K562 (cell line): ENCODE measurements around the gene CYP2E1. TPM values are rescaled to one million over a fixed set of nuclear protein-coding genes. Genes with fewer than 3 reads are reported as not detected.
A peak's percentile ranks its signal among the peaks of the same experiment; 100 is the strongest.
"Not testable (repeated sequence)": the region's sequence is repeated elsewhere in the genome, so short reads cannot be mapped to it uniquely, and the experiment has no call there.

ENCODE experiments used
- ATAC-seq: fragments of 200-7000 bp; cut with Tn5 transposase; 3 replicates; pipeline ENCODE4 v1.9.1; 2020; ENCODE audit warnings: moderate library complexity
- BruUV-seq: library from RNA; stranded (reverse); fragments of 400-500 nt; replicated peaks from 2 replicates; lab custom pipeline; 2021; lab: Mats Ljungman, UMichigan
- CTCF ChIA-PET: fragments of 300-600 bp; formaldehyde crosslinking; extraction: SDS; loops from one replicate; lab custom pipeline; 2021; ENCODE audit warnings: low intra/inter-chr PET ratio; lab: Yijun Ruan, JAX
- POLR2A ChIA-PET: fragments of 300-600, 350-650 bp; sonication (Branson Sonifier 250); formaldehyde crosslinking; extraction: SDS; loops from one replicate; lab custom pipeline; 2021; ENCODE audit warnings: antibody characterized with exemption, inconsistent platforms; lab: Yijun Ruan, JAX
- DNase-seq, 4 experiments: peaks; one replicate each; pipeline versions ENCODE4 v3.0.0 to v3.0.0-alpha.2; 2011 to 2018; ENCODE audit warnings: low spot score in 3 of 4, mixed read lengths in 3 of 4; ENCODE audit errors: extremely low read depth in 1 of 4
- FAIRE-seq: peaks from 2 replicates; lab custom pipeline; 2011; peaks lifted over from hg19 to GRCh38; lab: Jason Lieb, UNC
- H2AFZ ChIP-seq: 2 replicates; pipeline ENCODE4 v1.6.0; 2011; ENCODE audit warnings: low read depth, low read length, control low read depth, inconsistent platforms
- H3K27ac ChIP-seq: fragments of 200-600 bp; 3 replicates; pipeline ENCODE4 v1.8.0; 2011; ENCODE audit warnings: low read depth, mild to moderate bottlenecking, control low read depth, inconsistent platforms, low read length, moderate library complexity, mixed read lengths; ENCODE audit errors: extremely low read depth
- H3K27me3 ChIP-seq, 2 experiments: fragments of 300-600 bp in 1 of 2; 2 replicates in 1 of 2; 3 replicates in 1 of 2; pipeline versions ENCODE4 v1.6.0 to v1.8.0; 2011; ENCODE audit warnings: inconsistent platforms in 2 of 2, low read length in 2 of 2, mild to moderate bottlenecking in 1 of 2, mixed read lengths in 1 of 2, moderate library complexity in 1 of 2; ENCODE audit not compliant: control insufficient read depth in 2 of 2, insufficient read depth in 2 of 2
- H3K36me3 ChIP-seq: fragments of 300-600 bp; 3 replicates; pipeline ENCODE4 v1.8.0; 2011; ENCODE audit warnings: mild to moderate bottlenecking, low read length, inconsistent platforms; ENCODE audit not compliant: control insufficient read depth, insufficient read depth
- H3K4me1 ChIP-seq, 2 experiments: fragments of 200-600 bp in 1 of 2; replicated peaks in 1 of 2; 2 replicates in 1 of 2; 3 replicates in 1 of 2; pipeline versions ENCODE4 v1.5.1 to v1.8.0; 2011; ENCODE audit warnings: inconsistent platforms in 2 of 2, low read length in 2 of 2, mild to moderate bottlenecking in 1 of 2, mixed read lengths in 1 of 2, moderate library complexity in 1 of 2; ENCODE audit not compliant: control insufficient read depth in 2 of 2, insufficient read depth in 2 of 2
- H3K4me2 ChIP-seq: 2 replicates; pipeline ENCODE4 v1.6.1; 2011; ENCODE audit warnings: low read length, control low read depth, inconsistent platforms, mixed read lengths; ENCODE audit not compliant: insufficient read depth
- H3K4me3 ChIP-seq: fragments of 200-600 bp; sonication (generic), shearing (Covaris generic); 2 replicates; pipeline ENCODE4 v1.5.1; 2016; ENCODE audit warnings: control low read depth, inconsistent platforms
- H3K79me2 ChIP-seq: fragments of 200-600 bp; 3 replicates; pipeline ENCODE4 v1.8.0; 2011; ENCODE audit warnings: low read length, inconsistent platforms; ENCODE audit not compliant: control insufficient read depth, insufficient read depth
- H3K9ac ChIP-seq, 2 experiments: 2 replicates each; pipeline versions ENCODE4 v1.6.0 to v1.6.1; 2011; ENCODE audit warnings: low read depth in 2 of 2, low read length in 2 of 2, control low read depth in 1 of 2, inconsistent platforms in 1 of 2, mild to moderate bottlenecking in 1 of 2, mixed read lengths in 1 of 2; ENCODE audit not compliant: insufficient read depth in 1 of 2
- H3K9me1 ChIP-seq: one replicate; pipeline ENCODE4 v1.6.0; 2011; ENCODE audit warnings: inconsistent platforms, mild to moderate bottlenecking, low read length, moderate library complexity; ENCODE audit not compliant: control insufficient read depth, insufficient read depth
- H3K9me3 ChIP-seq: replicated peaks from 2 replicates; pipeline ENCODE4 v1.5.1; 2011; ENCODE audit warnings: low read depth, low read length, inconsistent platforms; ENCODE audit not compliant: control insufficient read depth, insufficient read depth
- H4K20me1 ChIP-seq: replicated peaks from 2 replicates; pipeline ENCODE4 v1.6.1; 2011; ENCODE audit warnings: low read length, inconsistent platforms, mixed read lengths; ENCODE audit not compliant: control insufficient read depth, insufficient read depth
- SMC3 ChIP-seq: conservative IDR thresholded peaks from 2 replicates; pipeline ENCODE4 v1.6.1; 2011; ENCODE audit warnings: low read depth, low read length, improper control_type of control experiment; ENCODE audit not compliant: insufficient read depth
- WGBS: fragments of 100-300 bp; shearing (Covaris generic); methylation state at CpG from one replicate; pipeline ENCODE4 v1.1.6; 2016; ENCODE audit warnings: low coverage, mixed read lengths; ENCODE audit not compliant: insufficient coverage; ENCODE audit errors: missing lambda C conversion rate; 5-methylcytosine and 5-hydroxymethylcytosine counted together
- in situ Hi-C: fragments of 300-500 bp; cut with MboI; formaldehyde crosslinking; loops from 4 replicates; pipeline ENCODE4 v1.15.0; 2018; ENCODE audit warnings: inconsistent platforms, mixed read lengths
- intact Hi-C: fragments of 100-400 bp; cut with micrococcal nuclease; formaldehyde crosslinking; loops from 2 replicates; pipeline ENCODE4 v1.14.2; 2022
- polyA plus RNA-seq, 8 experiments: library from polyadenylated mRNA; depleted of rRNA in 4 of 8; stranded (reverse) in 5 of 8; unstranded in 3 of 8; fragments of >200 nt; fragmentation: Nextera tagmentation in 2 of 8; fragmentation: Illumina TruSeq in 1 of 8; extraction: Ambion mirVana in 2 of 8; extraction: Trizol in 1 of 8; gene quantifications; 2 replicates each; pipeline versions ENCODE4 v1.2.1 to v1.2.3, GENCODE V29; 2011 to 2014; ENCODE audit warnings: inconsistent platforms in 1 of 8, missing spikeins in 1 of 8
- total RNA-seq, 7 experiments: library from RNA; depleted of rRNA in 6 of 7; stranded (reverse); fragments of >200 nt in 6 of 7; fragmentation: Illumina TruSeq in 2 of 7; extraction: Trizol in 2 of 7; gene quantifications; 2 replicates each; pipeline versions ENCODE4 v1.2.1 to v1.2.3, GENCODE V29; 2011 to 2021; ENCODE audit warnings: low replicate concordance in 1 of 7
- TF ChIP-seq, protein P1 (sequence below), 3 experiments: IDR thresholded peaks in 2 of 3; conservative IDR thresholded peaks in 1 of 3; 2 replicates each; pipeline ENCODE4 v1.5.1; 2011 to 2012; ENCODE audit warnings: low read length in 3 of 3, mild to moderate bottlenecking in 3 of 3, control low read depth in 2 of 3, improper control_type of control experiment in 1 of 3, inconsistent platforms in 1 of 3, low read depth in 1 of 3, mixed read lengths in 1 of 3, moderate library complexity in 1 of 3; ENCODE audit not compliant: insufficient read depth in 2 of 3
- TF ChIP-seq, protein P2 (sequence below): fragments of 450-650 bp; formaldehyde crosslinking; IDR thresholded peaks from 2 replicates; pipeline ENCODE4 v1.4.0; 2020; ENCODE audit warnings: mild to moderate bottlenecking, moderate library complexity

CYP2E1 gene
- total and polyA plus RNA-seq, 9 of the 15 experiments (the other 6 are each of a cell fraction or from before 2014, with no cell fraction given), result 0.07 to 1.6 (median 0.19) TPM; not detected in 2

DNA sequence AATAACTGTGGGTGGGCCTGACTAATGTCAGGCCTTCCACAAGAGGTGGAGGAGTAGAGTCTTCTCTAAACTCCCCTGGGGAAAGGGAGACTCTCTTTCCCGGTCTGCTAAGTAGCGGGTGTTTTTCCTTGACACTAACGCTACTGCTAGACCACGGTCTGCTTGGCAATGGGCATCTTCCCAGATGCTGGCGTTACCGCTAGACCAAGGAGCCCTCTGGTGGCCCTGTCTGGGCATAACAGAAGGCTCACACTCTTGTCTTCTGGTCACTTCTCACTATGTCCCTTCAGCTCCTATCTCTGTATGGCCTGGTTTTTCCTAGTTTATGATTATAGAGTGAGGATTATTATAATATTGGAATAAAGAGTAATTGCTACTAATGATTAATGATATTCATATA is 29.8 kb upstream of the CYP2E1 start (continued):
- TF ChIP-seq, protein P1, sequence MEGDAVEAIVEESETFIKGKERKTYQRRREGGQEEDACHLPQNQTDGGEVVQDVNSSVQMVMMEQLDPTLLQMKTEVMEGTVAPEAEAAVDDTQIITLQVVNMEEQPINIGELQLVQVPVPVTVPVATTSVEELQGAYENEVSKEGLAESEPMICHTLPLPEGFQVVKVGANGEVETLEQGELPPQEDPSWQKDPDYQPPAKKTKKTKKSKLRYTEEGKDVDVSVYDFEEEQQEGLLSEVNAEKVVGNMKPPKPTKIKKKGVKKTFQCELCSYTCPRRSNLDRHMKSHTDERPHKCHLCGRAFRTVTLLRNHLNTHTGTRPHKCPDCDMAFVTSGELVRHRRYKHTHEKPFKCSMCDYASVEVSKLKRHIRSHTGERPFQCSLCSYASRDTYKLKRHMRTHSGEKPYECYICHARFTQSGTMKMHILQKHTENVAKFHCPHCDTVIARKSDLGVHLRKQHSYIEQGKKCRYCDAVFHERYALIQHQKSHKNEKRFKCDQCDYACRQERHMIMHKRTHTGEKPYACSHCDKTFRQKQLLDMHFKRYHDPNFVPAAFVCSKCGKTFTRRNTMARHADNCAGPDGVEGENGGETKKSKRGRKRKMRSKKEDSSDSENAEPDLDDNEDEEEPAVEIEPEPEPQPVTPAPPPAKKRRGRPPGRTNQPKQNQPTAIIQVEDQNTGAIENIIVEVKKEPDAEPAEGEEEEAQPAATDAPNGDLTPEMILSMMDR (IDR thresholded peaks at IDR 0.05 in 2 of 3, conservative IDR thresholded peaks at IDR 0.05 in 1 of 3; ENCODE audit: insufficient read depth in 2 of 3, low read depth in 1 of 3, low read length in 3 of 3), result peak; percentile 50 to 58 (median 55)
- TF ChIP-seq SMC3, result peak; percentile 30; the same call in 1 of the 2 replicates
- TF ChIP-seq, protein P2, sequence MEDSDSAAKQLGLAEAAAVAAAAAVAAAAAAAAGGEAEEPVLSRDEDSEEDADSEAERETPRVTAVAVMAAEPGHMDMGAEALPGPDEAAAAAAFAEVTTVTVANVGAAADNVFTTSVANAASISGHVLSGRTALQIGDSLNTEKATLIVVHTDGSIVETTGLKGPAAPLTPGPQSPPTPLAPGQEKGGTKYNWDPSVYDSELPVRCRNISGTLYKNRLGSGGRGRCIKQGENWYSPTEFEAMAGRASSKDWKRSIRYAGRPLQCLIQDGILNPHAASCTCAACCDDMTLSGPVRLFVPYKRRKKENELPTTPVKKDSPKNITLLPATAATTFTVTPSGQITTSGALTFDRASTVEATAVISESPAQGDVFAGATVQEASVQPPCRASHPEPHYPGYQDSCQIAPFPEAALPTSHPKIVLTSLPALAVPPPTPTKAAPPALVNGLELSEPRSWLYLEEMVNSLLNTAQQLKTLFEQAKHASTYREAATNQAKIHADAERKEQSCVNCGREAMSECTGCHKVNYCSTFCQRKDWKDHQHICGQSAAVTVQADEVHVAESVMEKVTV (CRISPR knock-in tag), result 0 out of 2 replicates have a peak, but pooled peaks have one; percentile 45
- TF ChIP-seq, all 486 proteins: peak for 7; not testable (repeated sequence) for 479

DNA sequence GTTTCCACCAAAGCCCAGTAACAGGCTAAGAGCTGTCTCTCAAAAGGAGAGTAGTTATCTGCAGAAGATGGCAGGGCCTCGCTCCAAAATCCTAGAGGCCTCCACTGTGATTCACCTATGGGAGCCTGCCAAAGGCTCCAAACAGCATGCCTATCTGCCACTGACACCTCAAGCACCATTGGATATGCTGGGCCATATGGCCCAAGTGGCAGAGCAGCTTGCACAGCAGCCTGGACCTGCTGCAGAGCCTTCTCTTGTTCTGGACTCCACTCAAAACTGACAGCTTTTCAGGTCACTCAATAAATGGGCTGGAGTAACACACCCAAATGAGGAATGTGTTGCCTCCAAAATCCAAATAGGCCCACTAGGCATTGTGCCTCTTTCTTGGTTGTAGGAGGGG is 28.0 kb upstream of the CYP2E1 start:
- H3K9me1 ChIP-seq, BruUV-seq, intact Hi-C loops, H3K4me1 ChIP-seq, ATAC-seq, H4K20me1 ChIP-seq, H3K4me2 ChIP-seq, DNase-seq, H2AFZ ChIP-seq, H3K27me3 ChIP-seq, FAIRE-seq, H3K9ac ChIP-seq, H3K36me3 ChIP-seq, H3K9me3 ChIP-seq, H3K27ac ChIP-seq, H3K4me3 ChIP-seq, H3K79me2 ChIP-seq, CTCF ChIA-PET: not testable (repeated sequence)
- POLR2A ChIA-PET, result interaction anchor here (0.6 kb wide), 1 partner anchor 138 kb away, joined by 3 read pairs; no protein-coding TSS in a partner anchor
- in situ Hi-C loops, result loop anchor here (5.0 kb wide), 1 partner anchor 167 kb away; no protein-coding TSS in a partner anchor
- WGBS, result 0% methylated on average over 1 of the region's 1 CpG

DNA sequence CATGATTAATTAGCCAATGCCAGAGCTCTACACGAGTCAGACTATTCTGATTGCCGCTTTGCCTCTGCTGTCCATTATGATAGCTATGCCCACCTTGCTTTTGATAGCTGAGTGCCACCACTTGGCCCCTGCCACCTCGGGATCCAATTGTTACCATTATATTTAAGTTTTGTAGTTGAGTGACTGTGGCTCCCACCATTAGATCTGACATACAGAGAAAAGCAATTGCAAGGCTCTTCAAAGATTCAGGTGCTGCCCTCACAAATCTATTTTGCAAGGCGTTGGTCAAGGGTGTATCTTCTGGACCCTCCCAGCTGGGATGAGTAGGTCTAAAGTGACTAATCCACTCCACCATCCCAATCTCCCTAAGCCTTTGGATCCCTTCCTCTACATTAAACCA is 26.3 kb upstream of the CYP2E1 start:
- POLR2A ChIA-PET, result interaction anchor here (1.0 kb wide), 1 partner anchor 29 kb away, joined by 3 read pairs; no protein-coding TSS in a partner anchor
- intact Hi-C loops, H2AFZ ChIP-seq, H4K20me1 ChIP-seq, in situ Hi-C loops, H3K4me3 ChIP-seq, H3K4me1 ChIP-seq, H3K36me3 ChIP-seq, H3K9me3 ChIP-seq, CTCF ChIA-PET, H3K27ac ChIP-seq, BruUV-seq, DNase-seq, H3K4me2 ChIP-seq, FAIRE-seq, ATAC-seq, H3K9me1 ChIP-seq, H3K9ac ChIP-seq, H3K27me3 ChIP-seq, H3K79me2 ChIP-seq: not testable (repeated sequence)
- 3% methylated on average over 4 of the region's 4 CpGs for WGBS
